Breast epithelium (tissue), 3 donors: ENCODE data around the gene GRIN3A.

Experiments
- CTCF ChIP-seq, 3 donors: fragments of 450-650 bp; IDR thresholded peaks; one replicate each; pipeline ENCODE4 v1.5.1; 2016 to 2017; ENCODE audit warnings: antibody characterized with exemption in 3 of 3, mild to moderate bottlenecking in 3 of 3, moderate library complexity in 3 of 3
- POLR2A ChIP-seq: fragments of 450-650 bp; IDR thresholded peaks from one replicate; pipeline ENCODE4 v1.6.1; 2016; ENCODE audit warnings: antibody characterized with exemption, mild to moderate bottlenecking, moderate library complexity
- POLR2AphosphoS5 ChIP-seq, 3 donors: sonication (generic); formaldehyde crosslinking; IDR thresholded peaks; one replicate each; pipeline ENCODE4 v1.6.1; 2017; ENCODE audit warnings: antibody characterized with exemption in 3 of 3

- TF ChIP-seq CTCF (IDR thresholded peaks at IDR 0.05) (no peak), POLR2A (no peak), POLR2AphosphoS5 (IDR thresholded peaks at IDR 0.05) (no peak)
These were observed 167.3 kb downstream of the GRIN3A start for GRCh38 chr9:101571114-101571513.
